Prostate gland (tissue), 2 donors: Measurements from ENCODE around the gene TMPRSS7. TPM values are rescaled to one million over a fixed set of nuclear protein-coding genes. Genes with fewer than 3 reads are reported as not detected.

Source experiments
- DNase-seq: peaks from one replicate; pipeline ENCODE4 v3.0.0-alpha.2; 2019; ENCODE audit warnings: low spot score
- H3K27ac ChIP-seq, 2 donors: fragments of 200-600 bp; sonication (generic); 2 replicates each; pipeline ENCODE4 v1.5.1; 2017 to 2019
- H3K27me3 ChIP-seq: fragments of 200-600 bp; sonication (generic); replicated peaks from 2 replicates; pipeline ENCODE4 v1.5.1; 2019; ENCODE audit not compliant: insufficient read depth
- H3K36me3 ChIP-seq, 2 donors: fragments of 200-600 bp; sonication (generic); 1 replicate in 1 of 2; 2 replicates in 1 of 2; pipeline versions ENCODE4 v1.5.1 to v1.8.1; 2017 to 2019
- H3K4me1 ChIP-seq: fragments of 200-600 bp; sonication (generic); replicated peaks from 2 replicates; pipeline ENCODE4 v1.5.1; 2019
- H3K4me3 ChIP-seq, 2 donors: fragments of 200-600 bp; sonication (generic); 2 replicates each; pipeline ENCODE4 v1.5.1; 2017 to 2019
- H3K9me3 ChIP-seq: fragments of 200-600 bp; sonication (generic); 2 replicates; pipeline ENCODE4 v1.5.1; 2017
- CTCF ChIP-seq, 4 experiments: fragments of 200-600 bp in 2 of 4; fragments of 450-650 bp in 2 of 4; sonication (generic) in 2 of 4; IDR thresholded peaks; 1 replicate in 3 of 4; 2 replicates in 1 of 4; pipeline ENCODE4 v1.5.1; 2016 to 2019; ENCODE audit warnings: antibody characterized with exemption in 4 of 4, mild to moderate bottlenecking in 2 of 4, moderate library complexity in 2 of 4
- POLR2A ChIP-seq: fragments of 450-650 bp; IDR thresholded peaks from one replicate; pipeline ENCODE4 v1.6.1; 2016; ENCODE audit warnings: antibody characterized with exemption, mild to moderate bottlenecking
- POLR2AphosphoS5 ChIP-seq: sonication (generic); formaldehyde crosslinking; IDR thresholded peaks from one replicate; pipeline ENCODE4 v1.6.1; 2017; ENCODE audit warnings: antibody characterized with exemption
- WGBS: methylation state at CpG from one replicate; pipeline ENCODE4 v1.1.5; 2018; 5-methylcytosine and 5-hydroxymethylcytosine counted together
- intact Hi-C: fragments of 100-400 bp; cut with DNase I; formaldehyde crosslinking; loops from one replicate; pipeline ENCODE4 v1.14.2; 2022
- total RNA-seq, 2 donors: library from RNA; depleted of rRNA; stranded (reverse); fragments of >200 nt; gene quantifications; one replicate each; pipeline ENCODE4 v1.1.0, GENCODE V29; 2016

TMPRSS7 gene
- total RNA-seq, 2 donors from 2014 or later = not detected

- 97% methylated on average over 2 of the region's 2 CpGs for WGBS
- intact Hi-C loops = no loop called here
- no peak overlapping the region for H3K4me3 ChIP-seq
- no peaks in the 10 kb centered on the region for H3K9me3 ChIP-seq
- no peaks in the 10 kb centered on the region for H3K27me3 ChIP-seq
- DNase-seq = no peak
- no peak overlapping the region for H3K27ac ChIP-seq
- no peaks in the 10 kb centered on the region for H3K4me1 ChIP-seq
- no peaks in the 10 kb centered on the region for H3K36me3 ChIP-seq
- TF ChIP-seq POLR2AphosphoS5 (no peak), POLR2A (no peak), CTCF (IDR thresholded peaks at IDR 0.05) (no peak)
These were observed 33.0 kb upstream of the TMPRSS7 start for GRCh38 chr3:112001526-112001925.

GRCh38 chr3:112002096-112002971 lies 32.2 kb upstream of the TMPRSS7 start:
- H3K9me3 ChIP-seq = no peaks in the 10 kb centered on the region
- 77% methylated on average over 8 of the region's 8 CpGs for WGBS
- H3K4me3 ChIP-seq = no peak overlapping the region
- H3K27ac ChIP-seq = no peak overlapping the region
- intact Hi-C loops = no loop called here
- no peaks in the 10 kb centered on the region for H3K27me3 ChIP-seq
- no peaks in the 10 kb centered on the region for H3K36me3 ChIP-seq
- no peak for TF ChIP-seq POLR2A
- no peak for TF ChIP-seq CTCF (IDR thresholded peaks at IDR 0.05)
- no peak for TF ChIP-seq POLR2AphosphoS5
- no peaks in the 10 kb centered on the region for H3K4me1 ChIP-seq
- DNase-seq = no peak

- no peaks in the 10 kb centered on the region for H3K36me3 ChIP-seq
- intact Hi-C loops = no loop called here
- H3K4me1 ChIP-seq = no peaks in the 10 kb centered on the region
- TF ChIP-seq POLR2AphosphoS5 (no peak), POLR2A (no peak), CTCF (IDR thresholded peaks at IDR 0.05) (no peak)
- no peak overlapping the region for H3K4me3 ChIP-seq
- WGBS = 74% methylated on average over 4 of the region's 4 CpGs
- DNase-seq = no peak
- H3K9me3 ChIP-seq = no peaks in the 10 kb centered on the region
- no peaks in the 10 kb centered on the region for H3K27me3 ChIP-seq
- H3K27ac ChIP-seq = no peak overlapping the region
These were observed 31.0 kb upstream of the TMPRSS7 start for GRCh38 chr3:112003321-112004080.

- 89% methylated on average over 2 of the region's 2 CpGs for WGBS
- DNase-seq = no peak
These were observed 30.3 kb upstream of the TMPRSS7 start for GRCh38 chr3:112004187-112004586.

GRCh38 chr3:112004669-112005068 lies 29.9 kb upstream of the TMPRSS7 start:
- TF ChIP-seq CTCF (IDR thresholded peaks at IDR 0.05) = no peak
- no peak for TF ChIP-seq POLR2A
- TF ChIP-seq POLR2AphosphoS5 = no peak
- no peaks in the 10 kb centered on the region for H3K36me3 ChIP-seq
- H3K27ac ChIP-seq = no peak overlapping the region
- no peak overlapping the region for H3K4me3 ChIP-seq
- H3K9me3 ChIP-seq = no peaks in the 10 kb centered on the region
- WGBS = 80% methylated on average over 2 of the region's 2 CpGs
- intact Hi-C loops = no loop called here
- no peaks in the 10 kb centered on the region for H3K27me3 ChIP-seq
- DNase-seq = no peak
- H3K4me1 ChIP-seq = no peaks in the 10 kb centered on the region

More at GRCh38 chr3:112004187-112004586, 30.3 kb upstream of the TMPRSS7 start:
- Histone ChIP-seq H3K27ac (no peak overlapping the region), H3K36me3 (no peaks in the 10 kb centered on the region), H3K9me3 (no peaks in the 10 kb centered on the region), H3K27me3 (no peaks in the 10 kb centered on the region), H3K4me3 (no peak overlapping the region), H3K4me1 (no peaks in the 10 kb centered on the region)
- no peak for TF ChIP-seq POLR2A
- intact Hi-C loops = no loop called here
